ENCODE results near the gene TMEM52. TPM values are rescaled to one million over a fixed set of nuclear protein-coding genes. Genes with fewer than 3 reads are reported as not detected.
A peak's percentile ranks its signal among the peaks of the same experiment; 100 is the strongest.
"Not testable (repeated sequence)": the region's sequence is repeated elsewhere in the genome, so short reads cannot be mapped to it uniquely, and the experiment has no call there.

Gene TMEM52
- total RNA-seq, 4 donors from 2014 or later, result 1.1 to 3.6 (median 3.0) TPM

GRCh38 chr1:1889090-1889750 lies 29.9 kb downstream of the TMEM52 start:
- peaks cover 0 to 9% (median 0%) of the 10 kb centered on the region in 3 donors for H3K36me3 ChIP-seq
- no peak for DNase-seq
- H3K9me3 ChIP-seq, result no peaks in the 10 kb centered on the region
- WGBS, 2 donors, result 4 to 11% methylated on average over 9 of the region's 9 CpGs
- peak overlapping the region in 3 of 4 donors; percentile 92 to 99 (median 99) for H3K27ac ChIP-seq
- intact Hi-C loops (cut with DNase I), result no loop called here
- peak overlapping the region; percentile 55 to 95 (median 76) for H3K4me3 ChIP-seq
- no peaks in the 10 kb centered on the region for H3K27me3 ChIP-seq
- peaks cover 22 to 80% (median 50%) of the 10 kb centered on the region in 3 donors for H3K4me1 ChIP-seq
- no peak for TF ChIP-seq POLR2A (IDR thresholded peaks at IDR 0.05)
- TF ChIP-seq, protein P1, sequence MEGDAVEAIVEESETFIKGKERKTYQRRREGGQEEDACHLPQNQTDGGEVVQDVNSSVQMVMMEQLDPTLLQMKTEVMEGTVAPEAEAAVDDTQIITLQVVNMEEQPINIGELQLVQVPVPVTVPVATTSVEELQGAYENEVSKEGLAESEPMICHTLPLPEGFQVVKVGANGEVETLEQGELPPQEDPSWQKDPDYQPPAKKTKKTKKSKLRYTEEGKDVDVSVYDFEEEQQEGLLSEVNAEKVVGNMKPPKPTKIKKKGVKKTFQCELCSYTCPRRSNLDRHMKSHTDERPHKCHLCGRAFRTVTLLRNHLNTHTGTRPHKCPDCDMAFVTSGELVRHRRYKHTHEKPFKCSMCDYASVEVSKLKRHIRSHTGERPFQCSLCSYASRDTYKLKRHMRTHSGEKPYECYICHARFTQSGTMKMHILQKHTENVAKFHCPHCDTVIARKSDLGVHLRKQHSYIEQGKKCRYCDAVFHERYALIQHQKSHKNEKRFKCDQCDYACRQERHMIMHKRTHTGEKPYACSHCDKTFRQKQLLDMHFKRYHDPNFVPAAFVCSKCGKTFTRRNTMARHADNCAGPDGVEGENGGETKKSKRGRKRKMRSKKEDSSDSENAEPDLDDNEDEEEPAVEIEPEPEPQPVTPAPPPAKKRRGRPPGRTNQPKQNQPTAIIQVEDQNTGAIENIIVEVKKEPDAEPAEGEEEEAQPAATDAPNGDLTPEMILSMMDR (IDR thresholded peaks at IDR 0.05), result no peak

DNA sequence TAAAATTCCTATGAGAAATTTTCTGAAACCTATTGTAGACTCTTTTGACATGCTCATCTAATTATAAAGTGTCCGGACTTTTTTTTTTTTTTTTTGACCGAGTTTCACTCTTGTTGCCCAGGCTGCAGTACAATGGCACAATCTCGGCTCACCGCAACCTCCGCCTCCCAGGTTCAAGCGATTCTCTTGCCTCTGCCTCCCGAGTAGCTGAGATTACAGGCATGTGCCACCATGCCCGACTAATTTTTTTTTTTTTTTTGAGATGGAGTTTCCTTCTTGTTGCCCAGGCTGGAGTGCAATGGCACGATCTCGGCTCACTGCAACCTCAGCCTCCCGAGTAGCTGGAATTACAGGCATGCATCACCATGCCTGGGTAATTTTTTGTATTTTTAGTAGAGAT lies 35.2 kb downstream of the TMEM52 start:
- H3K27me3 ChIP-seq; intact Hi-C loops (cut with DNase I); H3K27ac ChIP-seq; H3K4me3 ChIP-seq; H3K9me3 ChIP-seq; DNase-seq: not testable (repeated sequence)
- peaks cover 0 to 20% (median 0%) of the 10 kb centered on the region in 3 donors for H3K36me3 ChIP-seq
- 57 to 73% methylated on average over 10 to 11 of the region's 11 CpGs for WGBS, 2 donors
- peaks cover 23 to 94% (median 60%) of the 10 kb centered on the region in 3 donors for H3K4me1 ChIP-seq

- DNase-seq, result no peak
- no peak overlapping the region for H3K27ac ChIP-seq
- H3K36me3 ChIP-seq, result peaks cover 0 to 23% (median 0%) of the 10 kb centered on the region in 3 donors
- 41 to 46% methylated on average over 4 of the region's 4 CpGs for WGBS, 2 donors
- H3K4me1 ChIP-seq, result peaks cover 23 to 94% (median 54%) of the 10 kb centered on the region in 3 donors
- no peaks in the 10 kb centered on the region for H3K27me3 ChIP-seq
- intact Hi-C loops (cut with DNase I), result no loop called here
- no peaks in the 10 kb centered on the region for H3K9me3 ChIP-seq
- H3K4me3 ChIP-seq, result no peak overlapping the region
- TF ChIP-seq, protein P1 (IDR thresholded peaks at IDR 0.05), result no peak
- TF ChIP-seq POLR2A (IDR thresholded peaks at IDR 0.05), result no peak
These were observed 35.8 kb downstream of the TMEM52 start for GRCh38 chr1:1883092-1883873.

GRCh38 chr1:1881727-1882126 lies 37.4 kb downstream of the TMEM52 start:
- peaks cover 0 to 25% (median 0%) of the 10 kb centered on the region in 3 donors for H3K36me3 ChIP-seq

GRCh38 chr1:1880617-1881312 lies 38.3 kb downstream of the TMEM52 start:
- Histone ChIP-seq H3K36me3 (peaks cover 0 to 35% (median 0%) of the 10 kb centered on the region in 3 donors), H3K27me3 (no peaks in the 10 kb centered on the region), H3K4me3 (no peak overlapping the region), H3K9me3 (no peaks in the 10 kb centered on the region), H3K27ac (no peak overlapping the region), H3K4me1 (peaks cover 21 to 94% (median 39%) of the 10 kb centered on the region in 3 donors)
- DNase-seq, result no peak
- TF ChIP-seq, protein P1 (IDR thresholded peaks at IDR 0.05), result no peak
- TF ChIP-seq POLR2A (IDR thresholded peaks at IDR 0.05), result no peak
- 67 to 74% methylated on average over 10 to 12 of the region's 13 CpGs for WGBS, 2 donors
- intact Hi-C loops (cut with DNase I), result no loop called here

More at GRCh38 chr1:1881727-1882126, 37.4 kb downstream of the TMEM52 start:
- no peaks in the 10 kb centered on the region for H3K9me3 ChIP-seq
- no peak overlapping the region for H3K4me3 ChIP-seq
- WGBS, 2 donors, result 74 to 93% methylated on average over 4 to 6 of the region's 6 CpGs
- intact Hi-C loops (cut with DNase I), result no loop called here
- H3K27ac ChIP-seq, result no peak overlapping the region
- TF ChIP-seq, protein P1 (IDR thresholded peaks at IDR 0.05), result no peak
- H3K27me3 ChIP-seq, result no peaks in the 10 kb centered on the region
- no peak for DNase-seq
- peaks cover 21 to 94% (median 40%) of the 10 kb centered on the region in 3 donors for H3K4me1 ChIP-seq

Measured in esophagus squamous epithelium (tissue), 5 donors.